ENCODE measurements around the gene SLFN14.

DNA sequence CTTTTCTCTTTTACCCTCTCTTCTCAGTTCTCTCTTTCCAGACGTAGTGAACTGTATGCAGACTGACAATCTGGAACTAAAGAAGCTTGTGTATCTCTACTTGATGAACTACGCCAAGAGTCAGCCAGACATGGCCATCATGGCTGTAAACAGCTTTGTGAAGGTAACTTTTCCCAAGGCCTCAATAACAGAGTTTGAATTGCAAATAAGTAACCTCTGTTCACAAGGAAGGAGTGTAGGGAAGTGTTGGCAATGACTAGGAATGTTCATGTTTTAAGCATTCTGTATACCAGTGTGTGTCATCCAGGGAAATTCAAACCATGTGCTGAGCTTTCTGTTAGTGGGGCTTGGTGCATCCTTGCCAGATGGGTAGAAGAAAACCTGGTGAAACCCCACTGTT is 45.1 kb upstream of the SLFN14 start:
- TF ChIP-seq, protein P1, sequence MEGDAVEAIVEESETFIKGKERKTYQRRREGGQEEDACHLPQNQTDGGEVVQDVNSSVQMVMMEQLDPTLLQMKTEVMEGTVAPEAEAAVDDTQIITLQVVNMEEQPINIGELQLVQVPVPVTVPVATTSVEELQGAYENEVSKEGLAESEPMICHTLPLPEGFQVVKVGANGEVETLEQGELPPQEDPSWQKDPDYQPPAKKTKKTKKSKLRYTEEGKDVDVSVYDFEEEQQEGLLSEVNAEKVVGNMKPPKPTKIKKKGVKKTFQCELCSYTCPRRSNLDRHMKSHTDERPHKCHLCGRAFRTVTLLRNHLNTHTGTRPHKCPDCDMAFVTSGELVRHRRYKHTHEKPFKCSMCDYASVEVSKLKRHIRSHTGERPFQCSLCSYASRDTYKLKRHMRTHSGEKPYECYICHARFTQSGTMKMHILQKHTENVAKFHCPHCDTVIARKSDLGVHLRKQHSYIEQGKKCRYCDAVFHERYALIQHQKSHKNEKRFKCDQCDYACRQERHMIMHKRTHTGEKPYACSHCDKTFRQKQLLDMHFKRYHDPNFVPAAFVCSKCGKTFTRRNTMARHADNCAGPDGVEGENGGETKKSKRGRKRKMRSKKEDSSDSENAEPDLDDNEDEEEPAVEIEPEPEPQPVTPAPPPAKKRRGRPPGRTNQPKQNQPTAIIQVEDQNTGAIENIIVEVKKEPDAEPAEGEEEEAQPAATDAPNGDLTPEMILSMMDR (conservative IDR thresholded peaks at IDR 0.05; ENCODE audit: low read length): no peak
- no peak for TF ChIP-seq EZH2phosphoT487 (IDR thresholded peaks at IDR 0.05; ENCODE audit: borderline replicate concordance)

Measured in Loucy (cell line).